ENCODE data around the gene MS4A8. TPM values are rescaled to one million over a fixed set of nuclear protein-coding genes. Genes with fewer than 3 reads are reported as not detected.
"Not testable (repeated sequence)": the region's sequence is repeated elsewhere in the genome, so short reads cannot be mapped to it uniquely, and the experiment has no call there.

The MS4A8 gene
- total and polyA plus RNA-seq, 4 donors: 0.40 to 2.8 (median 0.72) TPM; not detected in 1

DNA sequence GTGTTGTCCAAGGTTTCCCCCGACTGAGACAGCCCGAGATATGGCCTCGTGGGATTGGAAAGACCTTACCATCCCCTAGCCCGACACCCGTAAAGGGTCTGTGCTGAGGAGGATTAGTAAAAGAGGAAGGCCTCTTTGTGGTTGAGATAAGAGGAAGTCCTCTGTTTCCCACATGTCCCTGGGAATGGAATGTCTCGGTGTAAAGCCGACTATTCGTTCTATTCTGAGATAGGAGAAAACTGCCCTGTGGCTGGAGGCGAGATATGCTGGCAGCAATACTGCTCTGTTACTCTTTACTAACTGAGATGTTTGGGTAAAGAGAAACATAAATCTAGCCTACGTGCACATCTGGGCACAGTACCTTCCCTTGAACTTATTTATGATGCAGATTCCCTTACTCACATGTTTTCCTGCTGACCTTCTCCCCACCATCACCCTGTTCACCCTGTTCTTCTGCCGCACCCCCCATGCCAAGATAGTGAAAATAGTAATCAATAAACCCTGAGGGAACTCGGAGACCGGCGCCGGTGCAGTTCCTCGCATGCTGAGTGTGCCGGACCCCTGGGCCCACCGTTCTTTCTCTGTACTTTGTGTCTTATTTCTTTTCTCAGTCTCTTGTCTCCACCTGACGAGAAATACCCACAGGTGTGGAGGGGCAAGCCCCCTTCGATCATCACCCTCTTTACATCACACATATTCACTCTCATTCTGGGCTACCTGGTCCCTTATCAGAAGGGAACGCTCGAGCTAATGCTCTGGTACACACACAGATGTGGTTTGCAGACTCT lies 60.2 kb downstream of the MS4A8 start:
- not testable (repeated sequence) for H3K36me3 ChIP-seq (ENCODE audit: control insufficient read depth, insufficient read depth, low read length); H3K27me3 ChIP-seq (ENCODE audit: control insufficient read depth, insufficient read depth, low read length)
- 91% methylated on average over 13 of the region's 22 CpGs for WGBS (ENCODE audit: insufficient coverage)

GRCh38 chr11:60761436-60762190 lies 62.2 kb downstream of the MS4A8 start:
- Histone ChIP-seq H3K36me3 (ENCODE audit: control insufficient read depth, insufficient read depth, low read length) (no peaks in the 10 kb centered on the region), H3K4me1 (ENCODE audit: control insufficient read depth, insufficient read depth, low read length) (no peaks in the 10 kb centered on the region), H3K27ac (ENCODE audit: low read depth, low read length) (no peak overlapping the region), H3K9me3 (ENCODE audit: control insufficient read depth, insufficient read depth, low read length) (no peaks in the 10 kb centered on the region), H3K27me3 (ENCODE audit: control insufficient read depth, insufficient read depth, low read length) (no peaks in the 10 kb centered on the region), H3K4me3 (ENCODE audit: low read depth, low read length) (no peak overlapping the region)
- no peak for DNase-seq (ENCODE audit: low read depth in 4 of 6, low spot score in 6 of 6)
- WGBS (ENCODE audit: insufficient coverage): 100% methylated on average over 1 of the region's 4 CpGs

More for the DNA sequence above, 60.2 kb downstream of the MS4A8 start:
- H3K9me3 ChIP-seq (ENCODE audit: control insufficient read depth, insufficient read depth, low read length); H3K4me1 ChIP-seq (ENCODE audit: control insufficient read depth, insufficient read depth, low read length); H3K27ac ChIP-seq (ENCODE audit: low read depth, low read length); H3K4me3 ChIP-seq (ENCODE audit: low read depth, low read length); DNase-seq (ENCODE audit: low read depth in 4 of 6, low spot score in 6 of 6): not testable (repeated sequence)

DNA sequence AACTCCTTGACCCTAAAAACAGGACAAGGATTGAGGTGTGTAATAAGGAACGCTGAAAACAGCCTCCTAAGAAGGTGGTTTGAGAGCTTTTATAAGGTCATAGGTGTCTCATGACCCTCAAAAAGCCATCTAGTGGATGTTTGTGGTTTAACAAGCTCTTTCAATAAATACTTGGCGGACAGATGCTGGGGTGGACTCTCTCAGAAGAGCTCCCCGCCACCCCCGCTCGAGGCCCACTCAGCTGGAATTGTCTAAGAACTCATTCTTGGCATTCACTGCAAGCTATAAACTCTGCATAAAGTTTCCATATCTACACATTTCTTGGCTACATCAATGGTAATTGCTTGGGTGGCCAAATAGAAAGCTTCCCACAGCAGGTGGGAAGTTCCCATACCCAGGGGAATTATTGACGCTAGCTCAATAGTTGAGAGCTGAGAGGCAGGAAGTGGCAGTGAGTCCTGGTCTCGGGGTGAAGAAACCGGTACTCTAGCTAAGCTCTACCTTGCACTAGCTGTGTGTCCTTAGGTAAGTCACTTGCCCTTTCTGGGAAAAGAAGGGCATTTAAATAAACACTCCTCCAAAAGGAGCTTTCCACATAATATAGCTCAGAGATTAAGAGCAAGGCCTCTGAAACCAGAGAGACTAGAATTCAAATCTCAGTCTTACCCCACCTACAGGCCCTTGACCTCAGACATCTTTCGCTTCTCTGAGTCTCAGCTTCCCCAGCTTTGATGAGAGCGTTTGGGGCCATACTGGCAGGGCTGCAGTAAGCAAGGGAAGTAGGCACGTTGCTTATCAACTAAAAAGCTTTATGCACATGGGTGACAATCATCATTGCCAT lies 63.7 kb downstream of the MS4A8 start:
- no peaks in the 10 kb centered on the region for H3K36me3 ChIP-seq (ENCODE audit: control insufficient read depth, insufficient read depth, low read length)
- WGBS (ENCODE audit: insufficient coverage): 77% methylated on average over 6 of the region's 11 CpGs
- no peak overlapping the region for H3K27ac ChIP-seq (ENCODE audit: low read depth, low read length)
- DNase-seq (ENCODE audit: low read depth in 4 of 6, low spot score in 6 of 6): peak in 1 of 6 donors; percentile 15
- no peaks in the 10 kb centered on the region for H3K27me3 ChIP-seq (ENCODE audit: control insufficient read depth, insufficient read depth, low read length)
- no peaks in the 10 kb centered on the region for H3K9me3 ChIP-seq (ENCODE audit: control insufficient read depth, insufficient read depth, low read length)
- H3K4me1 ChIP-seq (ENCODE audit: control insufficient read depth, insufficient read depth, low read length): no peaks in the 10 kb centered on the region
- no peak overlapping the region for H3K4me3 ChIP-seq (ENCODE audit: low read depth, low read length)

GRCh38 chr11:60763692-60764369 lies 64.4 kb downstream of the MS4A8 start:
- H3K27ac ChIP-seq (ENCODE audit: low read depth, low read length): no peak overlapping the region
- no peak overlapping the region for H3K4me3 ChIP-seq (ENCODE audit: low read depth, low read length)
- no peaks in the 10 kb centered on the region for H3K36me3 ChIP-seq (ENCODE audit: control insufficient read depth, insufficient read depth, low read length)
- H3K4me1 ChIP-seq (ENCODE audit: control insufficient read depth, insufficient read depth, low read length): no peaks in the 10 kb centered on the region
- no peak for DNase-seq (ENCODE audit: low read depth in 4 of 6, low spot score in 6 of 6)
- WGBS (ENCODE audit: insufficient coverage): 83% methylated on average over 9 of the region's 11 CpGs
- H3K9me3 ChIP-seq (ENCODE audit: control insufficient read depth, insufficient read depth, low read length): no peaks in the 10 kb centered on the region
- no peaks in the 10 kb centered on the region for H3K27me3 ChIP-seq (ENCODE audit: control insufficient read depth, insufficient read depth, low read length)

- Histone ChIP-seq H3K27ac (ENCODE audit: low read depth, low read length) (no peak overlapping the region), H3K36me3 (ENCODE audit: control insufficient read depth, insufficient read depth, low read length) (no peaks in the 10 kb centered on the region), H3K9me3 (ENCODE audit: control insufficient read depth, insufficient read depth, low read length) (no peaks in the 10 kb centered on the region), H3K27me3 (ENCODE audit: control insufficient read depth, insufficient read depth, low read length) (no peaks in the 10 kb centered on the region), H3K4me1 (ENCODE audit: control insufficient read depth, insufficient read depth, low read length) (no peaks in the 10 kb centered on the region), H3K4me3 (ENCODE audit: low read depth, low read length) (no peak overlapping the region)
- DNase-seq (ENCODE audit: low read depth in 4 of 6, low spot score in 6 of 6): no peak
- 10% methylated on average over 1 of the region's 1 CpG for WGBS (ENCODE audit: insufficient coverage)
These were observed 65.5 kb downstream of the MS4A8 start for GRCh38 chr11:60764879-60765278.

DNA sequence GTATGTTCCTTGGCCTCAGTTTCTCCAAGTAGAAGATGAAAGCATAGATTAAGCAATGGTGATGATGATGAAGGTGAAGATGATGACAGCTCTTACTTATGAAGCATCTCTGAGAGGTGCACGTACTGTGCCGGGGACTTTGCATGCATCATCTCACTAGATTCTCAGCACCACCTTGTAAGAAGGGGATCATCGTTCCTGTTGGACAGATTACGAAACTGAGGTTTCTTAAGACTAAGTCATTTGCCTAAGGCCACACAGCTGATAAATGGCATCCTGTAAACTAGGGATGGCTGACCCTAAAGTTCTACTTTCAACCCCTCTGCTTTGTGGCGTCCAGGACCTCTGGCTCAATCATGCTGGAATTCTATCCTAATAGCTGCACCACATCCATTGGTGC lies 65.9 kb downstream of the MS4A8 start:
- Histone ChIP-seq H3K36me3 (ENCODE audit: control insufficient read depth, insufficient read depth, low read length) (no peaks in the 10 kb centered on the region), H3K9me3 (ENCODE audit: control insufficient read depth, insufficient read depth, low read length) (no peaks in the 10 kb centered on the region), H3K4me3 (ENCODE audit: low read depth, low read length) (no peak overlapping the region), H3K4me1 (ENCODE audit: control insufficient read depth, insufficient read depth, low read length) (no peaks in the 10 kb centered on the region), H3K27me3 (ENCODE audit: control insufficient read depth, insufficient read depth, low read length) (no peaks in the 10 kb centered on the region), H3K27ac (ENCODE audit: low read depth, low read length) (no peak overlapping the region)
- 100% methylated on average over 4 of the region's 5 CpGs for WGBS (ENCODE audit: insufficient coverage)
- no peak for DNase-seq (ENCODE audit: low read depth in 4 of 6, low spot score in 6 of 6)

Other genes with a start within 250 kb of the MS4A8 start
- under 1 TPM; 0.17 to 0.99 TPM for gene MS4A1, start 243.8 kb upstream of the MS4A8 start, total RNA-seq
- gene MS4A1, start 243.8 kb upstream of the MS4A8 start, polyA plus RNA-seq (ENCODE audit: insufficient read length in 2 of 2): under 1 TPM in 1 of 2 donors, not detected in 1; 0.21 TPM
- not detected for gene MS4A12, start 206.8 kb upstream of the MS4A8 start, total RNA-seq
- gene MS4A12, start 206.8 kb upstream of the MS4A8 start, polyA plus RNA-seq (ENCODE audit: insufficient read length in 2 of 2): not detected
- not detected for gene MS4A13, start 184.2 kb upstream of the MS4A8 start, total RNA-seq
- not detected for gene MS4A13, start 184.2 kb upstream of the MS4A8 start, polyA plus RNA-seq (ENCODE audit: insufficient read length in 2 of 2)
- not detected for gene MS4A18, start 25.1 kb downstream of the MS4A8 start, total RNA-seq
- gene MS4A18, start 25.1 kb downstream of the MS4A8 start, polyA plus RNA-seq (ENCODE audit: insufficient read length in 2 of 2): not detected
- under 1 TPM in 1 of 2 donors, not detected in 1; 0.17 TPM for gene MS4A15, start 57.3 kb downstream of the MS4A8 start, total RNA-seq
- not detected for gene MS4A15, start 57.3 kb downstream of the MS4A8 start, polyA plus RNA-seq (ENCODE audit: insufficient read length in 2 of 2)
- gene MS4A10, start 85.7 kb downstream of the MS4A8 start, total RNA-seq: not detected
- not detected for gene MS4A10, start 85.7 kb downstream of the MS4A8 start, polyA plus RNA-seq (ENCODE audit: insufficient read length in 2 of 2)
- 1 to 10 TPM; 6.5 to 8.9 TPM for gene CCDC86, start 142.5 kb downstream of the MS4A8 start, total RNA-seq
- 10 to 100 TPM; 19.8 TPM for gene CCDC86, start 142.5 kb downstream of the MS4A8 start, polyA plus RNA-seq (ENCODE audit: insufficient read length in 2 of 2)
- 1 to 10 TPM; 1.2 to 1.9 TPM for gene PTGDR2, start 156.3 kb downstream of the MS4A8 start, total RNA-seq
- gene PTGDR2, start 156.3 kb downstream of the MS4A8 start, polyA plus RNA-seq (ENCODE audit: insufficient read length in 2 of 2): 1 to 10 TPM; 3.2 to 3.8 TPM
- gene ZP1, start 167.9 kb downstream of the MS4A8 start, total RNA-seq: not detected
- gene ZP1, start 167.9 kb downstream of the MS4A8 start, polyA plus RNA-seq (ENCODE audit: insufficient read length in 2 of 2): under 1 TPM in 1 of 2 donors, not detected in 1; 0.72 TPM
- 10 to 100 TPM; 49.0 to 50.2 TPM for gene PRPF19, start 207.0 kb downstream of the MS4A8 start, total RNA-seq
- 100 to 1,000 TPM; 105 to 115 TPM for gene PRPF19, start 207.0 kb downstream of the MS4A8 start, polyA plus RNA-seq (ENCODE audit: insufficient read length in 2 of 2)
- 10 to 100 TPM; 33.5 to 39.8 TPM for gene TMEM109, start 214.5 kb downstream of the MS4A8 start, total RNA-seq
- gene TMEM109, start 214.5 kb downstream of the MS4A8 start, polyA plus RNA-seq (ENCODE audit: insufficient read length in 2 of 2): 10 to 100 TPM; 34.8 to 44.7 TPM
- gene TMEM132A, start 224.8 kb downstream of the MS4A8 start, total RNA-seq: 100 to 1,000 TPM in 1 of 2 donors, 10 to 100 TPM in 1; 59.0 to 114 TPM
- 100 to 1,000 TPM; 198 to 222 TPM for gene TMEM132A, start 224.8 kb downstream of the MS4A8 start, polyA plus RNA-seq (ENCODE audit: insufficient read length in 2 of 2)